Neural crest cell (in vitro differentiated cells): ENCODE results near the gene PEF1. TPM values are rescaled to one million over a fixed set of nuclear protein-coding genes. Genes with fewer than 3 reads are reported as not detected.

Source experiments
- DNase-seq: peaks from one replicate; pipeline ENCODE4 v3.0.0; 2021; ENCODE audit warnings: low read depth, mixed read lengths, low spot score
- H3K27ac Mint-ChIP-seq: one replicate; pipeline ENCODE4 v1.8.0; 2021; ENCODE audit warnings: mild to moderate bottlenecking, mixed read lengths; ENCODE audit not compliant: unreplicated experiment
- H3K27me3 Mint-ChIP-seq: 2 replicates; pipeline ENCODE4 v1.8.0; 2021; ENCODE audit warnings: low read depth, mild to moderate bottlenecking, mixed read lengths
- H3K36me3 Mint-ChIP-seq: 2 replicates; pipeline ENCODE4 v1.8.0; 2021; ENCODE audit warnings: low read depth, mild to moderate bottlenecking, mixed read lengths
- H3K4me1 Mint-ChIP-seq: 2 replicates; pipeline ENCODE4 v1.8.0; 2021; ENCODE audit warnings: mixed read lengths
- H3K4me3 Mint-ChIP-seq: one replicate; pipeline ENCODE4 v1.8.0; 2021; ENCODE audit warnings: mild to moderate bottlenecking, mixed read lengths
- H3K9me3 Mint-ChIP-seq: 2 replicates; pipeline ENCODE4 v1.8.0; 2021; ENCODE audit warnings: mixed read lengths
- long read RNA-seq: library from polyadenylated mRNA; unstranded; transcript quantifications from one replicate; pipeline ENCODE4 v2.0.0, GENCODE V29; 2020
- total RNA-seq: library from RNA; stranded (reverse); gene quantifications from 2 replicates; pipeline ENCODE4 v1.2.1, GENCODE V29; 2021
- TF ChIP-seq, protein P1 (sequence below): fragments of 200-600 bp; sonication (generic); conservative IDR thresholded peaks from 2 replicates; pipeline ENCODE4 v1.5.0; 2021; ENCODE audit warnings: antibody characterized with exemption, mild to moderate bottlenecking

PEF1 gene
- total RNA-seq = 49.0 and 52.4 TPM in 2 replicates
- long read RNA-seq, transcript PEF1-205 (4 exons, 750 nt) = minor isoform, 6 of 309 reads
- long read RNA-seq, transcript PEF1-201 (5 exons, 1,629 nt) = major isoform, 284 of 309 reads
- long read RNA-seq, partial matches to known transcripts = 11 of 309 reads
- long read RNA-seq, other reads (novel, unspliced or antisense) = 8 of 309 reads

GRCh38 chr1:31644560-31645273 lies at the start of gene PEF1:
Gene PEF1 (minus strand): TSS chr1:31644876. CDS start chr1:31644864, 12 bp downstream.
- H3K27ac Mint-ChIP-seq = peak within 1 kb of the TSS; percentile 100
- DNase-seq = peak; percentile 98
- TF ChIP-seq, protein P1, sequence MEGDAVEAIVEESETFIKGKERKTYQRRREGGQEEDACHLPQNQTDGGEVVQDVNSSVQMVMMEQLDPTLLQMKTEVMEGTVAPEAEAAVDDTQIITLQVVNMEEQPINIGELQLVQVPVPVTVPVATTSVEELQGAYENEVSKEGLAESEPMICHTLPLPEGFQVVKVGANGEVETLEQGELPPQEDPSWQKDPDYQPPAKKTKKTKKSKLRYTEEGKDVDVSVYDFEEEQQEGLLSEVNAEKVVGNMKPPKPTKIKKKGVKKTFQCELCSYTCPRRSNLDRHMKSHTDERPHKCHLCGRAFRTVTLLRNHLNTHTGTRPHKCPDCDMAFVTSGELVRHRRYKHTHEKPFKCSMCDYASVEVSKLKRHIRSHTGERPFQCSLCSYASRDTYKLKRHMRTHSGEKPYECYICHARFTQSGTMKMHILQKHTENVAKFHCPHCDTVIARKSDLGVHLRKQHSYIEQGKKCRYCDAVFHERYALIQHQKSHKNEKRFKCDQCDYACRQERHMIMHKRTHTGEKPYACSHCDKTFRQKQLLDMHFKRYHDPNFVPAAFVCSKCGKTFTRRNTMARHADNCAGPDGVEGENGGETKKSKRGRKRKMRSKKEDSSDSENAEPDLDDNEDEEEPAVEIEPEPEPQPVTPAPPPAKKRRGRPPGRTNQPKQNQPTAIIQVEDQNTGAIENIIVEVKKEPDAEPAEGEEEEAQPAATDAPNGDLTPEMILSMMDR = no peak
- peaks cover 26% of the 10 kb centered on the region for H3K4me1 Mint-ChIP-seq
- no peaks in the 10 kb centered on the region for H3K36me3 Mint-ChIP-seq
- H3K27me3 Mint-ChIP-seq = no peaks in the 10 kb centered on the region
- H3K4me3 Mint-ChIP-seq = peak within 1 kb of the TSS; percentile 99
- no peaks in the 10 kb centered on the region for H3K9me3 Mint-ChIP-seq

- Mint-ChIP-seq H3K4me3 (no peak overlapping the region), H3K27ac (no peak overlapping the region)
These were observed 48.6 kb upstream of the PEF1 start for GRCh38 chr1:31693231-31693630.

DNA sequence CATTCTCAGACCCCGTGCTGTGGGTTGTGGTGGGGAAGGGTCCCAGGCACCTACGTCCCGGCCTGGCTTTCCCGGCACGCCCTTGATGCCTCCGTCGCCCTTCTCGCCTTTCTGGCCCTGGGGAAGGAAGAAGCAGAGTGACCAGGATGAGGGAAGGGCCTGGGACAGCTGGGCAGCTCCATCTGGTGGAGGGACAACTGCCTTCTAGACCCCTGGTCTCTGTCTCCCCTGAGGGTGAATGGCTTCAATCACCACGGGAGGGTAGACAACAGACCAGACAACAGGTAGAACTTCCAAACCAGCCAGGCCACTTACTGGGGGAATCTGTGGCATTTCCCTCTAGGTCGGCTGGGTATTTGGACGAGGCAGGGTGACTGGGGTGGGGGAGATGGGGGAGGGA lies 47.3 kb upstream of the PEF1 start:
- H3K36me3 Mint-ChIP-seq = no peaks in the 10 kb centered on the region
- no peaks in the 10 kb centered on the region for H3K9me3 Mint-ChIP-seq
- TF ChIP-seq, protein P1 = no peak
- H3K27ac Mint-ChIP-seq = no peak overlapping the region
- H3K27me3 Mint-ChIP-seq = no peaks in the 10 kb centered on the region
- H3K4me1 Mint-ChIP-seq = peaks cover 8% of the 10 kb centered on the region
- no peak for DNase-seq
- H3K4me3 Mint-ChIP-seq = no peak overlapping the region

More at GRCh38 chr1:31693231-31693630, 48.6 kb upstream of the PEF1 start:
- H3K9me3 Mint-ChIP-seq = no peaks in the 10 kb centered on the region
- no peak for DNase-seq
- H3K4me1 Mint-ChIP-seq = peaks cover 14% of the 10 kb centered on the region
- H3K36me3 Mint-ChIP-seq = no peaks in the 10 kb centered on the region
- TF ChIP-seq, protein P1 = no peak
- H3K27me3 Mint-ChIP-seq = no peaks in the 10 kb centered on the region

DNA sequence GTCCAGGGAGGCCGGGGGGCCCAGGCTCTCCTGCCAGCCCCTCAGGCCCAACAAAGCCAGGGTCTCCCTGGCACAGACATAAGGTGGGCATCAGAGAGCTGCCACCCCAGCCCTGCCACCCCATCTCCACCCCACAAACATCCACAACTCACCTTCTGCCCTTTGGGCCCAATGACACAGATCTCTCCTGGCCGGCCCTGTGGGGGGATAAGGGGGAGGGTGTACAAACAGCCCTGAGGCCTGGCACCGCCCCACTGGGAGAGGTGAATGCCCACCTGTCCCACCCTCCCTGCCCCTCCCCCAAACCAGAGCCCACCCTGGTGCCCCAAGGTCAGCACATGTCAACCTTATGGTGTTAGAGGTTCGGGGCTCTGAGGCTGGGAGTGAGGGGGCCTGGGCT lies 46.8 kb upstream of the PEF1 start:
- no peak overlapping the region for H3K27ac Mint-ChIP-seq
- DNase-seq = no peak
- no peaks in the 10 kb centered on the region for H3K9me3 Mint-ChIP-seq
- no peaks in the 10 kb centered on the region for H3K27me3 Mint-ChIP-seq
- no peak overlapping the region for H3K4me3 Mint-ChIP-seq
- peaks cover 8% of the 10 kb centered on the region for H3K4me1 Mint-ChIP-seq
- TF ChIP-seq, protein P1 = no peak
- H3K36me3 Mint-ChIP-seq = no peaks in the 10 kb centered on the region

GRCh38 chr1:31690921-31691320 lies 46.2 kb upstream of the PEF1 start:
- Mint-ChIP-seq H3K27ac (no peak overlapping the region), H3K27me3 (no peaks in the 10 kb centered on the region), H3K36me3 (no peaks in the 10 kb centered on the region), H3K9me3 (no peaks in the 10 kb centered on the region), H3K4me3 (no peak overlapping the region), H3K4me1 (peaks cover 8% of the 10 kb centered on the region)
- DNase-seq = no peak
- TF ChIP-seq, protein P1 = no peak
